GM21737 (cell line): ENCODE measurements around the gene CD59.
"Not testable (repeated sequence)": the region's sequence is repeated elsewhere in the genome, so short reads cannot be mapped to it uniquely, and the experiment has no call there.

Source experiments
- ATAC-seq: cut with Tn5 transposase; IDR thresholded peaks from one replicate; pipeline ENCODE4 v1.9.1; 2021; ENCODE audit warnings: mild to moderate bottlenecking, moderate library complexity; ENCODE audit not compliant: unreplicated experiment

The CD59 gene

GRCh38 chr11:33743291-33743690 is 7.1 kb upstream of the CD59 start:
- ATAC-seq, result no peak

DNA sequence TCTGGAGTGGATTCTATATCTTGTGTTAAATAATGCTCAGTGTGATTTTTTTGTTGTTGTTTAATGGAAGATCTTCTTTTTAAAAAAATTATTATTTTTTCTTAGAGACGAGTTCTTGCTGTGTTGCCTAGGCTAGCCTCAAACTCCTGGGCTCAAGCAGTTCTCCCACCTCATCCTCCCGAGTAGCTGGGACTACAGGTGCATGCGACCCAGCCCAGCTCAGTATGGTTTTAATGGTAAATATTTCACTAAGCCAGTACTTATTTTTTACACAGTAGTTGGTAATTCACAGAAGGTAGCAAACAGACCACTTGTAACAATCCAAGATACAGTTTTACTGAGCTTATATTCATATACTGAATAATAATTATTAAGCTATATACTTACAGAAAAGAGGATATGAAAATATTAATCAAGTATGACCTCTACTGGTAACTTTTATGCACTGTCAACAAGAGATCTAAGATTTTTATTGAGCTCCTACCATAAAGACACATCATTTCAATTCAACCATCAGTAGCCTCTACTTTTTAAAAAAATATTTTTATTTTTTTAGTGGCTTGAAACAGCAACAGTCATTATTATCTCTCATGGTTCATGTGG is 6.1 kb upstream of the CD59 start:
- ATAC-seq, result no peak

GRCh38 chr11:33741806-33742205 is 5.6 kb upstream of the CD59 start:
- no peak for ATAC-seq

GRCh38 chr11:33737362-33737821 is 1.2 kb upstream of the CD59 start:
- no peak for ATAC-seq

DNA sequence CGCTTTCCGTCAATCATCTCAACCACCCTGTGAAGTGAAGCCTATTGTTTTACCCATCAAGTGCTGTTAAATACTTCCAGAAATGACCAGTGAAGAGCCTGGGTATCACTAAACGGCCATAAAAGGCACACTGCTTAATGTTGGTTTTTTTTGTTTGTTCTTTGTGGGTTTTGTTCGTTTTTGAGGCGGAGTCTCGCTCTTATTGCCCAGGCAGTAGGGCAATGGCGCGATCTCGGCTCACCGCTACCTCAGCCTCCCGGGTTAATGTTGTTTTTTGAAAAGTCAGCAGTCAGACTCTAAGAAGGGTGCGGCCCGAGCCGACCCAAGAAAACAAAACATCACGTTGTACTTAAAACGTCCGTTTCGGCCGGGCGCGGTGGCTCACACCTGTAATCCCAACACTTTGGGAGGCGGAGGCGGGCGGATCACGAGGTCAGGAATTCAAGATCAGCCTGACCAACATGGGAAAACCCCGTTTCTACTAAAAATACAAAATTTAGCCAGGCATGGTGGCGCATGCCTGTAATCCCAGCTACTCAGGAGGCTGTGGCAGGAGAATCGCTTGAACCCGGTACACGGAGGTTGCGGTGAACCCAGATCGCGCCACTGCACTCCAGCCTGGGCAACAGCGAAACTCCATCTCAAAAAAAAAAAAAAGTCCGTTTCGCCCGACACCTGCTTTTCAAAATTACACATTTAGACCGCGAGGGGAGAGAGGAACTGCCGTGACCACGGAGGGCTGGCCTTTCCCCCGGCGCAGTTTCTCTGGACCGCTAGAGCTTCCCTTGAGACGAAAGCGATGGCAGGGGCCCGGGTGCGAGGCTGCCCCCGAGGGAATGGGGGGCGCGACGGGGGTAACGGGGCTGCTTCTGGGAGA is 714 bp downstream of the CD59 start:
- ATAC-seq, result peak; percentile 55

- no peak for ATAC-seq
These were observed 1.6 kb downstream of the CD59 start for GRCh38 chr11:33734441-33735270.

GRCh38 chr11:33733980-33734379 is 2.2 kb downstream of the CD59 start:
- no peak for ATAC-seq

DNA sequence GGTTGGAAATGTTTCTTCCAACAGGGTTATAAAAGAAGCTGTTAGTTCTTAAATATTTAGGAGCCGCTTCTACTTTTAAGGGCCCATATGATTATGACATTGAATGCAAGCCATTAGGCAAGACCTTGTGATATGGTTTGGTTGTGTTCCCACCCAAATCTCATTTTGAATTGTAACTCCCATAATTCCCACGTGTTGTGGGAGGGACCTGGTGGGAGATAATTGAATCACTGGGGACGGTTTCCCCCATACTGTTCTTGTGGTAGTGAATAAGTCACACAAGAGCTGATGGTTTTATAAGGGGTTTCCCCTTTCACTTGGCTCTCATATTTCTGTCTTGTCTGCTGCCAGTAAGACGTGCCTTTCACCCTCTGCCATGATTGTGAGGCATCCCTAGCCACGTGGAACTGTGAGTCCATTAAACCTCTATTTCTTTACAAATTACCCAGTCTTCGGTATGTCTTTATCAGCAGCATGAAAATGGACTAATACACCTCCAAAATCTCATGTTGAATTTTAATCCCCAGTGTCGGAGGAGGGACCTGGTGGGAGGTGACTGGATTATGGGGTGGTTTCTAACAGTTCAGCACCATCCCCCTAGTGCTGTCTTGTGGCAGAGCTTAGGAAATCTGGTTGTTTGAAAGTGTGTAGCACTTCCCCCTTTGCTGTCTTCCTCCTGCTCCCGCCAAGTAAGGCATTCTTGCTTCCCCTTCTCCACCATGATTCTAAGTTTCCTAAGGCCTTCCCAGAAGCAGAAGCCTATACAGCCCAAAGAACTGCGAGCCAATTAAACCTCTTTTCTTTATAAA is 4.3 kb downstream of the CD59 start:
- ATAC-seq, result no peak

GRCh38 chr11:33730716-33731115 is 5.5 kb downstream of the CD59 start:
- no peak for ATAC-seq

DNA sequence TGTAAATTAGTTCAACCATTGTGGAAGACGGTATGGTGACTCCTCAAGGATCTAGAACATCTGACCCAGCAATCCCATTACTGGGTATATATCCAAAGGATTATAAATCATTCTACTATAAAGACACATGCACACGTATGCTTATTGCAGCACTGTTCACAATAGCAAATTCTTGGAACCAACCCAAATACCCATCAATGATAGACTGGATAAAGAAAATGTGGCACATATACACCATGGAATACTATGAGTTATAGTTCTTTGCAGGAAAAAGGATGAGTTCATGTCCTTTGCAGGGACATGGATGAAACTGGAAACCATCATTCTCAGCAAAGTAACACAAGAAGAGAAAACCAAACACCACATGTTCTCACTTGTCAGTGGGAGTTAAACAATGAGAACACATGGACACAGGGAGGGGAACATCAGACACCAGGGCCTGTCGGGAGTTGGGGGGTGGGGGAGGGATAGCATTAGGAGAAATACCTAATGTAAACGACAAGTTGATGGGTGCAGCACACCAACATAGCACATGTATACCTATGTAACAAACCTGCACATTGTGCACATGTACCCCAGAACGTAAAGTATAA is 7.1 kb downstream of the CD59 start:
- ATAC-seq, result not testable (repeated sequence)

- not testable (repeated sequence) for ATAC-seq
These were observed 8.7 kb downstream of the CD59 start for GRCh38 chr11:33727539-33727938.

GRCh38 chr11:33725496-33725895 is 10.7 kb downstream of the CD59 start:
- ATAC-seq, result no peak

- ATAC-seq, result no peak
These were observed 11.6 kb downstream of the CD59 start for GRCh38 chr11:33724644-33725035.

- peak; percentile 31 for ATAC-seq
These were observed 12.9 kb downstream of the CD59 start for GRCh38 chr11:33723238-33723881.

GRCh38 chr11:33722590-33723234 is 13.5 kb downstream of the CD59 start:
- ATAC-seq, result peak; percentile 54

DNA sequence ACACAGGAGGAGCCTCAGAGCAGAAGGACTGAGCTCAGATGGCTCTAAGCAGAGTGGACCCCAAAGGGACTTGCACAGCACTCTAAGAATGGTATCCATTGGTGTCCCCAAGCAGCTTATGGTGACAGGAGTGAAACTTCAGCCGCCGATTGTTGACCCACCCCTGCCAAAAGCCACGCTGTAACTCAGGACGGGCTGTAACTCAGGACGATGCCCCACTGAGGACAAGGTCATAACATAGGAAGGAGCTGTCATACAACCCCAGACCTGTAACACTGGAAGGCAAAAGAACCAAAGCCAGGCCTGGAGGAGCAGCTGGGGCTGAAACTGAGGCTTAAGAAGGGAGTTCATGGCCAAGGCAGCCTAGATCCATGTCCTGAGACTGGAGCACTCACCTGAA is 14.2 kb downstream of the CD59 start:
- no peak for ATAC-seq

- no peak for ATAC-seq
These were observed 14.8 kb downstream of the CD59 start for GRCh38 chr11:33721426-33721825.

DNA sequence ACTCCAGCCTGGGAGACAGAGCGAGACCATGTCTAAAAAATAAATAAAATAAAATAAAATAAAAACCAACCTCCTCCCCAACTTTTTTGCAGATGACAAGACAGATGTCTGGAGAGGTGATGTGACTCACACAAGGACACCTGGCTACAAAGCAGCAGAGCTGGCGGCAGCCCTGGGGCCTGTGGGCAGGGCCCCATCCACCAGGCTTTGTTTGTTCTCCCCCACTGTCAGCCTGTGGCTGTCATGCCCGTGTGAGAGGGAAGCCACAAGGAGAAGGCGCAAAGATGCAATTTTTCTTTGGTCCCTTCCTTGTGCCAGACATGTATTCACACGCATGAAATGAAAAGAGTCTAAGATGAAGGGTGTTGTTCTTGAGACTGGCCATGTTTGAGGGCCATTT is 16.6 kb downstream of the CD59 start:
- ATAC-seq, result no peak

- no peak for ATAC-seq
These were observed 17.8 kb downstream of the CD59 start for GRCh38 chr11:33718440-33718839.
